Esophagus (tissue), 2 donors: ENCODE results near the gene LYPD6. TPM values are rescaled to one million over a fixed set of nuclear protein-coding genes. Genes with fewer than 3 reads are reported as not detected.

ENCODE experiments used
- H3K27ac ChIP-seq, 2 donors: one replicate each; pipeline ENCODE4 v1.5.1; 2013; ENCODE audit warnings: low read depth in 2 of 2, mild to moderate bottlenecking in 2 of 2, inconsistent platforms in 1 of 2, low read length in 1 of 2, moderate library complexity in 1 of 2
- H3K27me3 ChIP-seq, 2 donors: one replicate each; pipeline ENCODE4 v1.6.1; 2013; ENCODE audit warnings: low read length in 2 of 2, control low read depth in 1 of 2, mild to moderate bottlenecking in 1 of 2; ENCODE audit not compliant: insufficient read depth in 2 of 2, control insufficient read depth in 1 of 2
- H3K36me3 ChIP-seq, 2 donors: one replicate each; pipeline ENCODE4 v1.6.1; 2013; ENCODE audit warnings: low read length in 1 of 2; ENCODE audit not compliant: control insufficient read depth in 2 of 2, insufficient read depth in 2 of 2
- H3K4me1 ChIP-seq, 2 donors: one replicate each; pipeline ENCODE4 v1.6.1; 2013; ENCODE audit warnings: low read length in 1 of 2; ENCODE audit not compliant: control insufficient read depth in 2 of 2, insufficient read depth in 2 of 2
- H3K4me3 ChIP-seq, 2 donors: one replicate each; pipeline ENCODE4 v1.5.1; 2013; ENCODE audit warnings: low read length in 2 of 2, mild to moderate bottlenecking in 2 of 2, low read depth in 1 of 2, moderate library complexity in 1 of 2
- H3K9me3 ChIP-seq, 2 donors: one replicate each; pipeline ENCODE4 v1.6.1; 2013; ENCODE audit warnings: mild to moderate bottlenecking in 2 of 2, low read depth in 1 of 2, low read length in 1 of 2, moderate library complexity in 1 of 2; ENCODE audit not compliant: control insufficient read depth in 2 of 2, insufficient read depth in 1 of 2
- WGBS, 2 donors: extraction: QIAGEN DNeasy Blood & Tissue Kit; methylation state at CpG; one replicate each; pipeline ENCODE4 v1.1.7; 2013; 5-methylcytosine and 5-hydroxymethylcytosine counted together
- polyA plus RNA-seq, 2 donors: library from polyadenylated mRNA; stranded (reverse); fragments of 200-250 nt; gene quantifications; one replicate each; pipeline ENCODE4 v1.2.3, GENCODE V29; 2013
- donor health status: healthy with polysubstance abuse.
- donor health status: Bipolar disorder and iron deficiency.

Gene LYPD6, protein sequence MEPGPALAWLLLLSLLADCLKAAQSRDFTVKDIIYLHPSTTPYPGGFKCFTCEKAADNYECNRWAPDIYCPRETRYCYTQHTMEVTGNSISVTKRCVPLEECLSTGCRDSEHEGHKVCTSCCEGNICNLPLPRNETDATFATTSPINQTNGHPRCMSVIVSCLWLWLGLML
- under 1 TPM; 0.41 to 0.51 TPM for polyA plus RNA-seq

- Histone ChIP-seq H3K4me1 (peaks cover 0 to 9% of the 10 kb centered on the region in 2 donors), H3K27me3 (peaks cover 0 to 3% of the 10 kb centered on the region in 2 donors), H3K27ac (peak within 1 kb of the TSS in 1 of 2 donors; percentile 14), H3K9me3 (no peaks in the 10 kb centered on the region), H3K36me3 (no peaks in the 10 kb centered on the region), H3K4me3 (peak within 1 kb of the TSS; percentile 65 to 73)
- 1 to 2% methylated on average over 60 to 96 of the region's 96 CpGs for WGBS, 2 donors
Observed at GRCh38 chr2:149330127-149331022, at the start of gene LYPD6. Gene LYPD6 (plus strand): TSS chr2:149330587. CDS start chr2:149437709, 107,122 bp downstream.

DNA sequence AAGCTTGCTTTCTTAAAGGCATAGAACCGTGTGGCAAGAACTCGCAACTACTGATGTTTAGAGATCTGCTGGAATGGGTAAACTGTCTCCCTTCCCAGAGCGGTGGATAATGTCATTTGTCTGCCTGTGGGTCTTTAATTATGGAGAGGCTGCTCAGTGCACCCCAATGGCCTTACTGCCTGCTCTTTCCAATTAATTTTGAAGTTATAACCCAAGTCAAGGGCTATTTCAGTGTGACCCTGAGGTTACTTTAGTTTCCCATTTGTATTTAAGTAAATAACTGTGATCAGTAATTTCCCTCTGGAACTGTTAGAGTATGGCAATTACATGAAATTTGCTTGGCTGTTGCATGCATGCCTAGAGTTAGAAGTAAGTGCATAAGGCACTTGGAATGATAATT, 48.9 kb upstream of the LYPD6 start:
- WGBS, 2 donors: 86 to 91% methylated on average over 3 of the region's 3 CpGs
- no peak overlapping the region for H3K27ac ChIP-seq

DNA sequence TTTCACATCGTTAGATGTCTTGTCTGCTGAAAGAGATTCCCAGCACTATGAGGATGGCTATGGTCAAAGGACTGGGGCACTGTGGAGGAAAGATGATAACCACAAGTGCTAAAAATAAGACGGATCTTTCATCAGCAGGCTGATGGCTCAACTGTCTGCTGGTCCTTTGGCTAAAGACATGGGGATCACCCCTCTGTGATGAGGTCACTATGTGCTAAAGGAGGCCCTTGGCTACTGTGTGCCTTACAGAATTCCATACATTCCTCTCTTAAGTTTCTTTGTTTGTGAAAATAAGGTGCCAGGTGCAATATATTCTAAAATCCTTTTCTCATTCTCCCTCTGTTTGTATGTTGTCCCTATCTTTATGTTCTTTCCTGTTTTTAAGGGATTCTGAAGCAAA, 39.7 kb upstream of the LYPD6 start:
- Histone ChIP-seq H3K9me3 (no peaks in the 10 kb centered on the region), H3K4me1 (no peaks in the 10 kb centered on the region), H3K27me3 (no peaks in the 10 kb centered on the region), H3K27ac (no peak overlapping the region), H3K4me3 (no peak overlapping the region), H3K36me3 (no peaks in the 10 kb centered on the region)
- 72 to 83% methylated on average over 2 of the region's 2 CpGs for WGBS, 2 donors

More for the DNA sequence above, 48.9 kb upstream of the LYPD6 start:
- Histone ChIP-seq H3K27me3 (no peaks in the 10 kb centered on the region), H3K4me1 (no peaks in the 10 kb centered on the region), H3K36me3 (no peaks in the 10 kb centered on the region), H3K4me3 (no peak overlapping the region), H3K9me3 (no peaks in the 10 kb centered on the region)

GRCh38 chr2:149291881-149292280, 38.5 kb upstream of the LYPD6 start:
- Histone ChIP-seq H3K27me3 (no peaks in the 10 kb centered on the region), H3K4me3 (no peak overlapping the region), H3K27ac (no peak overlapping the region), H3K36me3 (no peaks in the 10 kb centered on the region), H3K4me1 (no peaks in the 10 kb centered on the region), H3K9me3 (no peaks in the 10 kb centered on the region)

DNA sequence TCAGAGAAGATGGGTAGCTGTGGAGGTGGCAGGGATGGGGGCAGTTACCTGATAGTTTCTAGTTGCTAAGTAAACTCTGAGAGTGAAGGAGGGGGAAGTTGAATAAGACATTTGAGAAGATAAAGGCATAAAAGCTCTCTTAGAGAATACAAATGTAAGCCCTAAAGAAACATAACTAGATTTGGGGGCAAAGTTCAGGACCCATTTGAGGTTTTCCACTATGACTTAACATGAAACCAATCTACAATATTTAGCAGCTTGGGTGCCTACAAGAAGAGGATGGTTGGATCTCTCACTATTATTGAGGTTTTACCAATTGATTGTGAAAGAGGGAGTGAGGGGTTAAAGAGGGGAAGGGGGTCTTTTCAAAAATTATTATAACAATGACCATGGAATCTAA, 34.4 kb upstream of the LYPD6 start:
- no peak overlapping the region for H3K4me3 ChIP-seq
- H3K27me3 ChIP-seq: no peaks in the 10 kb centered on the region
- H3K36me3 ChIP-seq: no peaks in the 10 kb centered on the region
- no peaks in the 10 kb centered on the region for H3K4me1 ChIP-seq
- no peak overlapping the region for H3K27ac ChIP-seq
- no peaks in the 10 kb centered on the region for H3K9me3 ChIP-seq

- H3K27me3 ChIP-seq: peaks cover 0 to 2% of the 10 kb centered on the region in 2 donors
- H3K9me3 ChIP-seq: peaks cover 0 to 2% of the 10 kb centered on the region in 2 donors
- 53 to 55% methylated on average over 5 of the region's 5 CpGs for WGBS, 2 donors
- no peaks in the 10 kb centered on the region for H3K4me1 ChIP-seq
- no peak overlapping the region for H3K27ac ChIP-seq
- H3K4me3 ChIP-seq: no peak overlapping the region
- H3K36me3 ChIP-seq: no peaks in the 10 kb centered on the region
Observed at GRCh38 chr2:149307014-149307413, 23.4 kb upstream of the LYPD6 start.

- Histone ChIP-seq H3K4me1 (no peaks in the 10 kb centered on the region), H3K27ac (no peak overlapping the region), H3K27me3 (peaks cover 0 to 2% of the 10 kb centered on the region in 2 donors), H3K9me3 (peaks cover 0 to 2% of the 10 kb centered on the region in 2 donors), H3K36me3 (no peaks in the 10 kb centered on the region), H3K4me3 (no peak overlapping the region)
- WGBS, 2 donors: 85 to 94% methylated on average over 11 of the region's 11 CpGs
Observed at GRCh38 chr2:149310349-149310748, 20.0 kb upstream of the LYPD6 start.

- Histone ChIP-seq H3K27me3 (no peaks in the 10 kb centered on the region), H3K4me1 (no peaks in the 10 kb centered on the region), H3K4me3 (no peak overlapping the region), H3K27ac (no peak overlapping the region), H3K9me3 (peaks cover 0 to 2% of the 10 kb centered on the region in 2 donors), H3K36me3 (no peaks in the 10 kb centered on the region)
- WGBS, 2 donors: 45 to 53% methylated on average over 1 of the region's 1 CpG
Observed at GRCh38 chr2:149312039-149312438, 18.3 kb upstream of the LYPD6 start.

DNA sequence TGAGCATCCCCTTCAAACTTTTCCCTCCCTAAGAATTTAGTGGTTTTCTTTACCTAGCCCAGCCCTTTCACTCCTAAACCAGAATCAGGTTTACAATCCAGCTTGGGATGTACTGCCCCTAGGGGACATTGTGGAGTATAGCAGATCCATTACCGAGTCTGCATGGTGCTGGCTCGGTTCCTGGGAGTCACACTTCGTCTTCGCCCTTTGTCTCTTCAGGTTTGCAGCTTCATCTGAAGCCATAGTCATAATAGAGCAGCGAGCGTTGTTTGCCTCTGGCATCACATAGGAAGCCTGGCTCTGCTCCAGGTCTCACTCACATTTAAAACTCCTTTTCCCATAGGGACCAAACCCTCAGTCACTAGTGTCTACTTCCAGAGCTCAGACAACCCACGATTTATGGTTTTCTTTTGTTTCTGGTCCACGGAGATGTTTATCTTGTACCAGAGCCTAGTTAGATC, 16.8 kb upstream of the LYPD6 start:
- no peak overlapping the region for H3K4me3 ChIP-seq
- H3K36me3 ChIP-seq: no peaks in the 10 kb centered on the region
- no peak overlapping the region for H3K27ac ChIP-seq
- H3K27me3 ChIP-seq: no peaks in the 10 kb centered on the region
- WGBS, 2 donors: 4% methylated on average over 8 of the region's 8 CpGs
- H3K4me1 ChIP-seq: no peaks in the 10 kb centered on the region
- H3K9me3 ChIP-seq: peaks cover 0 to 2% of the 10 kb centered on the region in 2 donors
